ENCODE measurements around the gene FRYL. TPM values are rescaled to one million over a fixed set of nuclear protein-coding genes. Genes with fewer than 3 reads are reported as not detected.
A peak's percentile ranks its signal among the peaks of the same experiment; 100 is the strongest.

Gene FRYL
- total RNA-seq, 1 experiment from 2014 or later: 53.9 TPM

DNA sequence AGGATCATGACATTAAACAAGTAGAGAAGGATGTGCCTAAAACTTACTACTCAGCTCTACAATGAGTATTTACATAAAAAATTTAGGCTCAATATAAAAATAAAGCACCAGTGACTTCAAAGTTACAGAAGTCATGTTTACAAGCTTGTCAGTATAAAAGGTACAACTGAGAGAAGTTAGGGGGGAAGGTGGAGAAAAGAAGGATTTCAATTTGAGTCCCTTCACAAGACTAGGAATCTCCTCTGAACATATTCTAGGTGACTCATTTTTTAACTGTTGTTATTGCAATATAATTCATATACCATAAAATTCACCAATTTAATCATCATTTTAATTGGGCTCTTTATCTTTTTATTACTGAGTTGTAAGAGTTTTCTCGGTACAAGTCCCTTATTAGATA is 26.9 kb downstream of the FRYL start:
- TF ChIP-seq, protein P1, sequence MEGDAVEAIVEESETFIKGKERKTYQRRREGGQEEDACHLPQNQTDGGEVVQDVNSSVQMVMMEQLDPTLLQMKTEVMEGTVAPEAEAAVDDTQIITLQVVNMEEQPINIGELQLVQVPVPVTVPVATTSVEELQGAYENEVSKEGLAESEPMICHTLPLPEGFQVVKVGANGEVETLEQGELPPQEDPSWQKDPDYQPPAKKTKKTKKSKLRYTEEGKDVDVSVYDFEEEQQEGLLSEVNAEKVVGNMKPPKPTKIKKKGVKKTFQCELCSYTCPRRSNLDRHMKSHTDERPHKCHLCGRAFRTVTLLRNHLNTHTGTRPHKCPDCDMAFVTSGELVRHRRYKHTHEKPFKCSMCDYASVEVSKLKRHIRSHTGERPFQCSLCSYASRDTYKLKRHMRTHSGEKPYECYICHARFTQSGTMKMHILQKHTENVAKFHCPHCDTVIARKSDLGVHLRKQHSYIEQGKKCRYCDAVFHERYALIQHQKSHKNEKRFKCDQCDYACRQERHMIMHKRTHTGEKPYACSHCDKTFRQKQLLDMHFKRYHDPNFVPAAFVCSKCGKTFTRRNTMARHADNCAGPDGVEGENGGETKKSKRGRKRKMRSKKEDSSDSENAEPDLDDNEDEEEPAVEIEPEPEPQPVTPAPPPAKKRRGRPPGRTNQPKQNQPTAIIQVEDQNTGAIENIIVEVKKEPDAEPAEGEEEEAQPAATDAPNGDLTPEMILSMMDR (IDR thresholded peaks at IDR 0.05; ENCODE audit: unreplicated experiment): no peak
- H3K36me3 Mint-ChIP-seq (ENCODE audit: insufficient read depth, unreplicated experiment): peaks cover 6% of the 10 kb centered on the region
- no peak for DNase-seq (ENCODE audit: unreplicated experiment)
- no peaks in the 10 kb centered on the region for H3K9me3 Mint-ChIP-seq (ENCODE audit: unreplicated experiment)
- H3K4me1 Mint-ChIP-seq (ENCODE audit: insufficient read depth, unreplicated experiment): peaks cover 30% of the 10 kb centered on the region
- POLR2A ChIA-PET: interaction anchor here (1.7 kb wide), 1 partner anchor 27 kb away, joined by 6 read pairs; no protein-coding TSS in a partner anchor
- BruUV-seq (replicated peaks): no TSS peak
- no peaks in the 10 kb centered on the region for H3K27me3 Mint-ChIP-seq (ENCODE audit: insufficient read depth, unreplicated experiment)
- CTCF ChIA-PET: interaction anchor here (0.7 to 1.3 kb wide), 2 partner anchors 10 to 633 kb away, joined by 3 to 4 read pairs; no protein-coding TSS in a partner anchor
- intact Hi-C loops (cut with micrococcal nuclease): no loop called here
- peak overlapping the region; percentile 44 for H3K27ac Mint-ChIP-seq (ENCODE audit: low read depth, unreplicated experiment)
- H3K4me3 Mint-ChIP-seq (ENCODE audit: unreplicated experiment): no peak overlapping the region

DNA sequence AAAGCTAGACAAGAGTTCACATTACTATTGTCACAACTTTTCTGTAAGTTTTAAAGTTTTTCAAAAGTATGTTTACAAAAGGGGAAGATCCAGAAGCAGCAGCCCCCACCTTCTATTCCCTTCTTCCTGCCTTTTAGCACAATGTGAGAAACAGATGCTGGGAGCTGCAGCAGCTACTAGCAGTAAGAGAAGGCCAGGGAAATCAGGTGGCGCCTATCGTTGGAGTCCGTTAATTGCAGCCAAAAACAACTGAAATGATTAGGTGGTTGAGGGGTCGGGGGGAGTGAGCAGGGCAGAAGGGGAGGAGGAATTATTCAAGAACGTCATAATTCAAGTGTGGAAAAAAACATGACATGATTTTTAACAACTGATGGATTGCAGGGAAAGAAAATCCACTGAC is 27.4 kb downstream of the FRYL start:
- Mint-ChIP-seq H3K9me3 (ENCODE audit: unreplicated experiment) (no peaks in the 10 kb centered on the region), H3K36me3 (ENCODE audit: insufficient read depth, unreplicated experiment) (peaks cover 6% of the 10 kb centered on the region), H3K4me3 (ENCODE audit: unreplicated experiment) (no peak overlapping the region), H3K27me3 (ENCODE audit: insufficient read depth, unreplicated experiment) (no peaks in the 10 kb centered on the region), H3K27ac (ENCODE audit: low read depth, unreplicated experiment) (peak overlapping the region; percentile 44), H3K4me1 (ENCODE audit: insufficient read depth, unreplicated experiment) (peaks cover 30% of the 10 kb centered on the region)
- intact Hi-C loops (cut with micrococcal nuclease): no loop called here
- ChIA-PET POLR2A (interaction anchor here (1.0 to 1.7 kb wide), 2 partner anchors 28 to 55 kb away, joined by 3 to 6 read pairs; no protein-coding TSS in a partner anchor), CTCF (interaction anchor here (0.7 to 1.3 kb wide), 2 partner anchors 11 to 633 kb away, joined by 3 to 4 read pairs; no protein-coding TSS in a partner anchor)
- BruUV-seq (replicated peaks): no TSS peak
- no peak for DNase-seq (ENCODE audit: unreplicated experiment)
- TF ChIP-seq, protein P1 (IDR thresholded peaks at IDR 0.05; ENCODE audit: unreplicated experiment): no peak

DNA sequence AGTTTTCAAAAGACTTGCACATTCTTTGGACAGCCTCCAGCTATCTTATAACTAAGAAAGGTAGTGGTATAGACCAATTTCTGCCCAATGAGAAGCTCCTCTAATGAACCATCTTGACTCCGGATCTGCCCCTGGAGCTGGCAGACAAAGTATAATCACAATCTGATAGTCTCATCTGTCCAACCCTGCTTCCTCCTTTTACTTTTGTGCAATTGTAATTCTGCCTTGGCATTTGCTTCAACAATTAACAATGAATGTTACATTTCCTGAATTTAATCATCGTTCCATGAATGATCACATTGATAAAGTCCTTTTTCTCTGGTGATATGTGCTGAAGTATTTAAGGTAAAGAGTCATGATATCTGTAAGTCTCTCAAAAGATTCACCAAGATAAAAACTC is 27.8 kb downstream of the FRYL start:
- intact Hi-C loops (cut with micrococcal nuclease): no loop called here
- CTCF ChIA-PET: interaction anchor here (1.3 kb wide), 1 partner anchor 11 kb away, joined by 4 read pairs; no protein-coding TSS in a partner anchor
- POLR2A ChIA-PET: interaction anchor here (1.0 to 1.7 kb wide), 4 partner anchors 24 to 54 kb away, joined by 3 to 6 read pairs (median 4); no protein-coding TSS in a partner anchor
- peaks cover 30% of the 10 kb centered on the region for H3K4me1 Mint-ChIP-seq (ENCODE audit: insufficient read depth, unreplicated experiment)
- DNase-seq (ENCODE audit: unreplicated experiment): no peak
- H3K36me3 Mint-ChIP-seq (ENCODE audit: insufficient read depth, unreplicated experiment): peaks cover 6% of the 10 kb centered on the region
- H3K27ac Mint-ChIP-seq (ENCODE audit: low read depth, unreplicated experiment): peak overlapping the region; percentile 44
- no peaks in the 10 kb centered on the region for H3K9me3 Mint-ChIP-seq (ENCODE audit: unreplicated experiment)
- TF ChIP-seq, protein P1 (IDR thresholded peaks at IDR 0.05; ENCODE audit: unreplicated experiment): no peak
- H3K4me3 Mint-ChIP-seq (ENCODE audit: unreplicated experiment): no peak overlapping the region
- H3K27me3 Mint-ChIP-seq (ENCODE audit: insufficient read depth, unreplicated experiment): no peaks in the 10 kb centered on the region
- BruUV-seq (replicated peaks): no TSS peak

DNA sequence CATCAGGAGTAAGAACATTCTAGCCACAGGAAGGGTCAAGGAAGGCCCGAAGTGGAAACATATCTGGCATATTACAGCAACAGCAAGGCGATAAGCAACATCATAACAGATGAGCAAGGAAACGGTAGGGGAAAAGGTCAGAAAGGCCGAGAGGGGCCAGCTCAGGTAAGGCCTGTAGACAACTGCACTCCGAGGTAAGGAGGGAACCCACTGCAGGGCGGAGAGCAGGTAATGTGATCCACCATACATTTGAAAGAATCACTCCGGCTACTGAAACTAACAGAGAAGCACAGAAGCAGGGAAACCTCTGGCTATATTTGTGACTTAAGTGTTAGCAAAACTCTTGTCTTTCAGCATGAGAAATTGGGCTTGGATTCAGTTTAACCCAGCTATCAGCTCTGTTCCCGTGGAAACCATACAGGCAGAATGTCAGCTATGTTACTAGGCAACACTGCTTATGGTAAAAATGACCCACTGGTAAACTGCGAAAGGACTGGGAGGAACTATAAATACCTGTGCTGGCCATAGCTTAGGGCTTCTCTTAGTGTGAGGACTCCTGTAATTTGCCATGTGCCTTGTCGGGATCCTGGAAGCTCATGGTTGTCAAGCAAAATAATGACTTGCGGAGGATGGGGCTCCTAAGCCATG is 31.0 kb downstream of the FRYL start:
- CTCF ChIA-PET: interaction anchor here (0.9 to 1.0 kb wide), 2 partner anchors 26 to 172 kb away, joined by 4 to 6 read pairs; no protein-coding TSS in a partner anchor
- Mint-ChIP-seq H3K27ac (ENCODE audit: low read depth, unreplicated experiment) (no peak overlapping the region), H3K36me3 (ENCODE audit: insufficient read depth, unreplicated experiment) (peaks cover 6% of the 10 kb centered on the region), H3K4me3 (ENCODE audit: unreplicated experiment) (no peak overlapping the region), H3K9me3 (ENCODE audit: unreplicated experiment) (no peaks in the 10 kb centered on the region), H3K27me3 (ENCODE audit: insufficient read depth, unreplicated experiment) (no peaks in the 10 kb centered on the region), H3K4me1 (ENCODE audit: insufficient read depth, unreplicated experiment) (peaks cover 41% of the 10 kb centered on the region)
- POLR2A ChIA-PET: no interaction called here
- TF ChIP-seq, protein P1 (IDR thresholded peaks at IDR 0.05; ENCODE audit: unreplicated experiment): no peak
- no peak for DNase-seq (ENCODE audit: unreplicated experiment)
- BruUV-seq (replicated peaks): no TSS peak
- intact Hi-C loops (cut with micrococcal nuclease): no loop called here
